H1 (cell line): ENCODE measurements around the gene CIRBP. TPM values are rescaled to one million over a fixed set of nuclear protein-coding genes. Genes with fewer than 3 reads are reported as not detected.
A peak's percentile ranks its signal among the peaks of the same experiment; 100 is the strongest.

Experiments
- BCL11A ChIP-seq, 2 experiments: IDR thresholded peaks; one replicate each; pipeline ENCODE4 v1.6.1; 2011; ENCODE audit warnings: low read depth in 2 of 2, low read length in 2 of 2, mild to moderate bottlenecking in 2 of 2
- CTBP2 ChIP-seq: IDR thresholded peaks from 2 replicates; pipeline ENCODE4 v1.7.0; 2011; ENCODE audit warnings: borderline replicate concordance, mild to moderate bottlenecking, moderate library complexity, mixed read lengths, low read length; ENCODE audit not compliant: insufficient read depth, insufficient read length
- EGR1 ChIP-seq: IDR thresholded peaks from 2 replicates; pipeline ENCODE4 v1.6.1; 2011; ENCODE audit warnings: low read depth, low read length, borderline replicate concordance
- KDM1A ChIP-seq: fragments of 200-600, 300-600 bp; sonication (generic); IDR thresholded peaks from 2 replicates; pipeline ENCODE4 v1.7.1; 2016; ENCODE audit warnings: mild to moderate bottlenecking, low read length, borderline replicate concordance
- PHF8 ChIP-seq: fragments of 200-600 bp; sonication (generic); conservative IDR thresholded peaks from 2 replicates; pipeline ENCODE4 v1.7.1; 2012; ENCODE audit warnings: low read depth, mild to moderate bottlenecking, inconsistent platforms, low read length, moderate library complexity
- POU5F1 ChIP-seq: IDR thresholded peaks from 2 replicates; pipeline ENCODE4 v1.6.1; 2011; ENCODE audit warnings: low read depth, mild to moderate bottlenecking, low read length, moderate library complexity
- TAF7 ChIP-seq: optimal IDR thresholded peaks from 2 replicates; pipeline ENCODE3; 2011; ENCODE audit warnings: low read depth, mild to moderate bottlenecking, inconsistent platforms, low read length, moderate library complexity, borderline replicate concordance
- polyA plus RNA-seq, 7 experiments: library from polyadenylated mRNA; depleted of rRNA in 3 of 7; stranded (reverse) in 5 of 7; unstranded in 2 of 7; fragments of >200 nt in 5 of 7; fragments of 200-250 nt in 2 of 7; gene quantifications; 1 replicate in 5 of 7; 2 replicates in 1 of 7; 4 replicates in 1 of 7; pipeline versions ENCODE4 v1.2.1 to v1.2.3, GENCODE V29; 2011 to 2013; ENCODE audit warnings: missing spikeins in 2 of 7, mixed read lengths in 2 of 7
- total RNA-seq: library from RNA; stranded (reverse); fragmentation: NEBNext Ultra II Directional; extraction: Animal tissue kit (Norgen Biotek cat#: 25700); gene quantifications from 2 replicates; pipeline ENCODE4 v1.2.1, GENCODE V29; 2021
- TF ChIP-seq, protein P1 (sequence below), 3 experiments: IDR thresholded peaks; 1 replicate in 2 of 3; 2 replicates in 1 of 3; pipeline versions ENCODE4 v1.5.1 to v1.6.1; 2011; ENCODE audit warnings: low read length in 3 of 3, mild to moderate bottlenecking in 3 of 3, inconsistent platforms in 2 of 3, low read depth in 1 of 3, moderate library complexity in 1 of 3; ENCODE audit not compliant: insufficient read depth in 1 of 3; ENCODE audit errors: control extremely low read depth in 1 of 3
- TF ChIP-seq, protein P2 (sequence below): IDR thresholded peaks from 2 replicates; pipeline ENCODE4 v1.6.1; 2012; ENCODE audit warnings: low read length, inconsistent platforms
- TF ChIP-seq, protein P3 (sequence below): IDR thresholded peaks from 2 replicates; pipeline ENCODE4 v1.6.1; 2011; ENCODE audit warnings: low read length, improper control_type of control experiment
- TF ChIP-seq, protein P4 (sequence below): IDR thresholded peaks from 2 replicates; pipeline ENCODE4 v1.6.1; 2012; ENCODE audit warnings: inconsistent platforms

The CIRBP gene
- total and polyA plus RNA-seq, 2 of the 8 experiments (the other 6 are each of a cell fraction or from before 2014, with no cell fraction given) = 175 to 199 TPM

DNA sequence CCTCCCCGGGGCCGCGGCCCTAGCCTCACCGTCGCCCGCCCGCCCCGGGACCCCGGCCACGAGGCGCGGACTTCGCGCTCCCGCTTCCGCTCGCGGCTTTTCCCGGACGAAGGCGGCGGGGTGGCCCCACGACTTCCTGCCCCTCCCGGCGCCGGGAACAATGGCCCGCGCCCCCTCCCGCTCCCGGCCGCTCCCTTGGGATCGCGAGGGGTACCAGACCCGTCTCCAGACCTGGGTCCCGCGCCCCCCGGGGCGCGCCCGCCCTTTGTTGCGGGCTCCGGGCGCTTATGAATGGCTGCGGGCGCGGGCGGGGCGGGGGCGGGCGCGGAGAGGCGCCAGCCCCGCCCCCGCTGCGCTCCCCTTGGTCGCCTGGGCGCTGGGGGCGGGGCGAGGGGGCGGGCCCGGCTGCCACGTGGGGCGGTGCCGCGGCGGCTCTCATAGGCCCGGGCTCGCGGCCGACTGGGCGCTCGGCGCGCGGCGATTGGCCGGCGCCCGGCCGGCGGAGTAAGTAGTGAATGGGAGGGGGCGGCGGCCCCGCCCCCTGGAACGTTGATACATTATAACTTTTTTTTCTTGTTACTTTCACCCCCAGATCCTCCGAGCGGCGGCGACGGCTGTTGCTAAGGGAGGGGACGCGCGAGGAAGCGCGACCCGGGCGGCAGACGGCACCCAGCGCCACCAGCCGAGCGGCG lies 19.7 kb upstream of the CIRBP start (continued):
- TF ChIP-seq, protein P1, sequence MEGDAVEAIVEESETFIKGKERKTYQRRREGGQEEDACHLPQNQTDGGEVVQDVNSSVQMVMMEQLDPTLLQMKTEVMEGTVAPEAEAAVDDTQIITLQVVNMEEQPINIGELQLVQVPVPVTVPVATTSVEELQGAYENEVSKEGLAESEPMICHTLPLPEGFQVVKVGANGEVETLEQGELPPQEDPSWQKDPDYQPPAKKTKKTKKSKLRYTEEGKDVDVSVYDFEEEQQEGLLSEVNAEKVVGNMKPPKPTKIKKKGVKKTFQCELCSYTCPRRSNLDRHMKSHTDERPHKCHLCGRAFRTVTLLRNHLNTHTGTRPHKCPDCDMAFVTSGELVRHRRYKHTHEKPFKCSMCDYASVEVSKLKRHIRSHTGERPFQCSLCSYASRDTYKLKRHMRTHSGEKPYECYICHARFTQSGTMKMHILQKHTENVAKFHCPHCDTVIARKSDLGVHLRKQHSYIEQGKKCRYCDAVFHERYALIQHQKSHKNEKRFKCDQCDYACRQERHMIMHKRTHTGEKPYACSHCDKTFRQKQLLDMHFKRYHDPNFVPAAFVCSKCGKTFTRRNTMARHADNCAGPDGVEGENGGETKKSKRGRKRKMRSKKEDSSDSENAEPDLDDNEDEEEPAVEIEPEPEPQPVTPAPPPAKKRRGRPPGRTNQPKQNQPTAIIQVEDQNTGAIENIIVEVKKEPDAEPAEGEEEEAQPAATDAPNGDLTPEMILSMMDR (IDR thresholded peaks at IDR 0.05; ENCODE audit: control extremely low read depth in 1 of 3, insufficient read depth in 1 of 3, low read depth in 1 of 3, low read length in 3 of 3) = no peak
- TF ChIP-seq, protein P2, sequence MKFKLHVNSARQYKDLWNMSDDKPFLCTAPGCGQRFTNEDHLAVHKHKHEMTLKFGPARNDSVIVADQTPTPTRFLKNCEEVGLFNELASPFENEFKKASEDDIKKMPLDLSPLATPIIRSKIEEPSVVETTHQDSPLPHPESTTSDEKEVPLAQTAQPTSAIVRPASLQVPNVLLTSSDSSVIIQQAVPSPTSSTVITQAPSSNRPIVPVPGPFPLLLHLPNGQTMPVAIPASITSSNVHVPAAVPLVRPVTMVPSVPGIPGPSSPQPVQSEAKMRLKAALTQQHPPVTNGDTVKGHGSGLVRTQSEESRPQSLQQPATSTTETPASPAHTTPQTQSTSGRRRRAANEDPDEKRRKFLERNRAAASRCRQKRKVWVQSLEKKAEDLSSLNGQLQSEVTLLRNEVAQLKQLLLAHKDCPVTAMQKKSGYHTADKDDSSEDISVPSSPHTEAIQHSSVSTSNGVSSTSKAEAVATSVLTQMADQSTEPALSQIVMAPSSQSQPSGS = no peak
- TF ChIP-seq KDM1A = no peak
- no peak for TF ChIP-seq POU5F1
- no peak for TF ChIP-seq BCL11A (IDR thresholded peaks at IDR 0.05; ENCODE audit: low read depth in 2 of 2, low read length in 2 of 2)
- TF ChIP-seq EGR1 = peak; percentile 37; the same call in 1 of the 2 replicates
- TF ChIP-seq, protein P3, sequence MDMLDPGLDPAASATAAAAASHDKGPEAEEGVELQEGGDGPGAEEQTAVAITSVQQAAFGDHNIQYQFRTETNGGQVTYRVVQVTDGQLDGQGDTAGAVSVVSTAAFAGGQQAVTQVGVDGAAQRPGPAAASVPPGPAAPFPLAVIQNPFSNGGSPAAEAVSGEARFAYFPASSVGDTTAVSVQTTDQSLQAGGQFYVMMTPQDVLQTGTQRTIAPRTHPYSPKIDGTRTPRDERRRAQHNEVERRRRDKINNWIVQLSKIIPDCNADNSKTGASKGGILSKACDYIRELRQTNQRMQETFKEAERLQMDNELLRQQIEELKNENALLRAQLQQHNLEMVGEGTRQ = no peak
- TF ChIP-seq TAF7 = peak; percentile 26
- TF ChIP-seq CTBP2 = no peak
- peak; percentile 50 for TF ChIP-seq PHF8
- TF ChIP-seq, protein P4, sequence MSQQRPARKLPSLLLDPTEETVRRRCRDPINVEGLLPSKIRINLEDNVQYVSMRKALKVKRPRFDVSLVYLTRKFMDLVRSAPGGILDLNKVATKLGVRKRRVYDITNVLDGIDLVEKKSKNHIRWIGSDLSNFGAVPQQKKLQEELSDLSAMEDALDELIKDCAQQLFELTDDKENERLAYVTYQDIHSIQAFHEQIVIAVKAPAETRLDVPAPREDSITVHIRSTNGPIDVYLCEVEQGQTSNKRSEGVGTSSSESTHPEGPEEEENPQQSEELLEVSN = peak; percentile 68; the same call in 1 of the 2 replicates
